Posterior cingulate gyrus (tissue), 11 donors: ENCODE data around the gene PTK7.
A peak's percentile ranks its signal among the peaks of the same experiment; 100 is the strongest.
"Not testable (repeated sequence)": the region's sequence is repeated elsewhere in the genome, so short reads cannot be mapped to it uniquely, and the experiment has no call there.

ENCODE experiments used
- DNase-seq, 10 donors: peaks; one replicate each; pipeline versions ENCODE4 v3.0.0 to v3.0.0-alpha.2; 2020 to 2021; ENCODE audit warnings: mixed read lengths in 3 of 10
- intact Hi-C: fragments of 100-400 bp; cut with DNase I; formaldehyde crosslinking; loops from one replicate; pipeline ENCODE4 v1.15.1; 2023

Gene PTK7

DNA sequence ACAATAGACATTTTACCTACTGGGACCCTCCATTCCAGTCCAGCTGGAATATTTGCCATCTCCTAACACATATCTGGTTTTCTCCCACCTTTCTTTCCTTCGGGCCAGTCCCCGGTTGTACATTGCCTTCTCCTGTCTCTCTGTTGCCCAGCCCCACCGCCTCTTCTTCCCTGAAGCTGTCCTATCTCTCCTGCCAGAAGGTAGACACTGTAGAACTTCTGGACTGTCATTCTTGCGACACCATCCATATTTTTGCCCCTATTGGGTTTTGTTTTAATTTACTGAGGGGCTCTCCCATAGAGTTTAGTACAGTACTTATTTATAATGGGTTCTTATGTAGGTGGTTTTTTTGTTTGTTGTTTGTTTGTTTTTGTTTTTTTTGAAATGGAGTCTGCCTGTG, 4.9 kb downstream of the PTK7 start:
- DNase-seq, result peak in 2 of 10 donors; percentile 18 to 21
- intact Hi-C loops, result no loop called here

- DNase-seq, result peak in 1 of 10 donors; percentile 39
- intact Hi-C loops, result not testable (repeated sequence)
Observed at GRCh38 chr6:43081922-43082321, 5.8 kb downstream of the PTK7 start.

- intact Hi-C loops, result no loop called here
- peak in 1 of 10 donors; percentile 19 for DNase-seq
Observed at GRCh38 chr6:43082806-43083655, 6.9 kb downstream of the PTK7 start.

GRCh38 chr6:43086022-43086658, 10.0 kb downstream of the PTK7 start:
- DNase-seq, result no peak
- intact Hi-C loops, result no loop called here

- peak in 1 of 10 donors; percentile 1 for DNase-seq
- intact Hi-C loops, result no loop called here
Observed at GRCh38 chr6:43088654-43089056, 12.5 kb downstream of the PTK7 start.

- DNase-seq, result peak in 1 of 10 donors; percentile 44
- intact Hi-C loops, result no loop called here
Observed at GRCh38 chr6:43089467-43089866, 13.4 kb downstream of the PTK7 start.

- intact Hi-C loops, result no loop called here
- peak in 2 of 10 donors; percentile 12 to 88 for DNase-seq
Observed at GRCh38 chr6:43089874-43090558, 13.9 kb downstream of the PTK7 start.

DNA sequence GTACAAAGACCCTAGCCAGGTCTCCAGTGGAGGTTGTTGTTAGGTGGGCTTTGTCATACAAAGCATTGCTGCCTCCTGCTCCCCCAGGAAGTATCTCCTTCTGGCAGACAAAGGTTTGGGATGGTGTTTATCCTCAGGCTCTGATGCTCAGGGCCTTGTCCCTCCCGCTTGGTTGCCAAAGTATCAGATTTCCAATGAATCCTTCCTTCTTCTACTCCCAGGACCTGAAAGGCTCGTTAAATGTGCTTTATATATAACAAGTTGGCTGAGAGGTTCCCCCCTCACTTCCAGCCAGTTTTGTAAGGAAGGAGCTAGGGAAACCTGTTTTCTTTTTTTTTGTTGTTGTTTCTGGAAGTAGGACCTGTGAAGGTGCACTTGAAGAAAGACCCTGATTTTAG, 14.4 kb downstream of the PTK7 start:
- peak in 1 of 10 donors; percentile 7 for DNase-seq

GRCh38 chr6:43091020-43091419, 14.9 kb downstream of the PTK7 start:
- DNase-seq, result peak in 1 of 10 donors; percentile 24
- intact Hi-C loops, result no loop called here

More for the DNA sequence above, 14.4 kb downstream of the PTK7 start:
- intact Hi-C loops, result no loop called here

DNA sequence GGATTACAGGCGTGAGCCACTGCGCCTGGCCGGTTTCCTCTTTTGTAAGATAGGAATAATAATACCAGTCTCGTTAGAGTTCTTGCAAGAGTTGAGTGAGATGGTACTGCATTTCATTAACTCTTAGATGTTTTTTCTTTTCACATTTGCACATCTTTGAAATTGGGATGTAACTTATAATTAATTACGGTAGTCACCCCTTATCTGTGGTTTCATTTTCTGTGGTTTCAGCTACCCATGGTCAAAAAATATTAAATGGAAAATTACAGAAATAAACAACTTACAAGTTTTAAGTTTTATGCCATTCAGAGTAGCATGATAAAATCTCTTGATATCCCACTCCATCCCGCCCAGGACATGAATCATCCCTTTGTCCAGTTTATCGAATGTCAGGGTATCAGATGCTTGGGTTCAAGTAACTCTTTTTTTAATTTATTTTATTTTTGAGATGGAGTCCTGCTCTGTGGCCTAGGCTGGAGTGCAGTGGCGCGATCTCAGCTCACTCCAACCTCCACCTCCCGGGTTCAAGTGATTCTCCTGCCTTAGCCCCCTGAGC, 15.4 kb downstream of the PTK7 start:
- intact Hi-C loops, result no loop called here
- peak in 1 of 10 donors; percentile 1 for DNase-seq

DNA sequence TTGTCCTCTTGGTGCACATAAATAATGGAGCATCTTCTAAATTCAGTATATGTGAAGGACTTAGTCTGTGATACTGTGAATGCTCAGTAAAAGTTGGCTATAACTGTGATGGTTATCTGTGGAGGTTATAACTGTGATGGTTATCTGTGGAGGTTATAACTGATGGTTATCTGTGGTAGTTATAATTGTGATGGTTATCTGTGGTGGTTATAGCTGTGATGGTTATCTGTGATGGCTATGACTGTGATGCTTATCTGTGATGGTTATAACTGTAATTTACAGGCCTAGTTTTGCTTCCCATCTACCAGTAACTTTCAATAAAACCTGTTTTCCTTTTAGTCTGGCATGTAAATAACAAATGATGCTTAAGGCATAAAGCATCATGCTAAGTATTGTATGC, 16.5 kb downstream of the PTK7 start:
- no peak for DNase-seq
- intact Hi-C loops, result no loop called here

- intact Hi-C loops, result no loop called here
- DNase-seq, result peak in 1 of 10 donors; percentile 21
Observed at GRCh38 chr6:43093436-43094289, 17.5 kb downstream of the PTK7 start.

DNA sequence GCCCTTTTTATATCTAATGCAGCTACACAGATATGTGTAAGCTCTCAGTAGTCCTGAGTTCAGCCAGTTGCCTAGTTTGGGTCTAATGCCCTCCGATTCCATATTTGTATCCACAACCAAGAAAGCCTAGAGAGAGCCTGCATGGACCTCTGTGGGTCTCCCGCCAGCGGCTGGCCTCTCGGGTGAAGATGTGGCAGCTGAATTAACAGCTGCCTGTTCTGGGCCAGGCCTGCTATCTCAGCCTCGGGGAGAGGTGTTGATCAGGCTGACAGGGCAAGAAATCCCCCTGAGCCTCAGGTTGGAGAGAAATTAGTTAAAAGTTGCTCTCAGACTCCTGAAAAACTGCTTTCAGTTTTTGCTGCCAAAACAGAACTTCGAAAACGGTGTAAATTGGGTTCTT, 19.8 kb downstream of the PTK7 start:
- intact Hi-C loops, result no loop called here
- DNase-seq, result peak in 1 of 10 donors; percentile 64

GRCh38 chr6:43096451-43097097, 20.5 kb downstream of the PTK7 start:
- intact Hi-C loops, result no loop called here
- peak in 1 of 10 donors; percentile 66 for DNase-seq

DNA sequence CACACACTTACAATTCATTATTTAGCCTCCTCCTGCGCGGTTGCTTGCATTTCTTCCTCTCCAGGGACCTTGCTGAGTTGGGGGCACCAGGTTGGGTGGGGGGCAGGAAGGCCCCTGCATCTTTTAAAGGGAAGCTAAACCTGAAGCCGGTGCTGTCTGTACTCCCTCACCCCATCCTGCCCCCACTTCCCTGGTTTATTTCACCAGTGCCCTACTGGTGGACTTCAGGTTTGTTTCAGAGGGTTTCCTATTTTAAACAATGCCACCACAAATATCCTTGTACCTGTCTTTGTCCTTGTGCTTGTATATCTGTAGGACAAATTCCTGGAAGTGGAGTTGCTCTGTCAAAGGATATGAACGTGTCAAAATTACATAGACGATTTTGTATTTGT, 21.0 kb downstream of the PTK7 start:
- DNase-seq, result no peak
- intact Hi-C loops, result no loop called here

- intact Hi-C loops, result no loop called here
- DNase-seq, result peak in 2 of 10 donors; percentile 5 to 11
Observed at GRCh38 chr6:43097502-43097901, 21.4 kb downstream of the PTK7 start.

DNA sequence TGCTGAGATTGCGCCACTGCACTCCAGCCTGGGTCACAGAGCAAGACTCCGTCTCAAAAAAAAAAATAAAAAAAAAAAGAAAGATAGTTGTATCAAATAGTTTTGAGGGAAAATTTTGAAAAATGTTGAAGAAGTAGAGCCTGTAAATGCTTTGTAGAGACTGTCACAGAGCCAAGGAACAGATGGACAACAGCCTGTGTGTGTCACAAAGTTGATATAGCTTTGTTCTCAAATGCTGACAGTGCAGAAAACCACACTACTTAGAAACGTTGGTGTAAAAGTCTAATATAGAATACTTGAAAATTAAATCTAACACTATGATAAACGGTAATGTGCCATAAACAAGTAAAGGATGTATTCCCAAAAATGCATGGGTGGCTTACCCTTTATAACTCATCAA, 25.4 kb downstream of the PTK7 start:
- DNase-seq, result no peak
- intact Hi-C loops, result no loop called here

DNA sequence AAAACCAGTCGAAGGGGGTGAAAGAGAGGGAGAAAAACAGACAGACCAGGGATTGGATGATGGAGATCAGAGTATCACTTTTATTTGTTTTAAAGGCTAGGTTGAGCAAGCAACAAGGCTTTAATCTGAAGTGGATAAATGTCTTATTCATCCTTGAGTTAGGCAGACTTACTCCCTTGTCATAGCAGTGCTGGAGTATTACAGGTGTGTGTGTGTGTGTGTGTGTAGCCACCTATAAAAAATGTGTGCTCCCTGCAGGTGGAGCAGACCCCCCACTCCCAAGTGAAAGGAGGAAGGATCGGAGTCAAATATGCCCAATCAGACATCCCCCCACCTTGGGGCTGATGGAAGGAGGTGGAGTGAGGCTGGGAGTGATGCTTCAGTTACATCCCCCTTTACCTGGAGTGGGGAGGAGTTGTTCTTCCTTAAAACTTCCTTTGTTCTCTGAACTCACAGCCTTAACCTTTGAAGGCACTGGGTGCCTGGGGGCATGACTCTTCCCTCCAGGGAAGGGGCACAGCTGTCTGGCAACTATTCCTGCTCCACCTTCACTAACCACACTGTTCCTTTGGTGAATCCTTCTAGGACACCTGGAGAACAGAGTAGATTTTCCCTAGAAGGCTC, 27.3 kb downstream of the PTK7 start:
- peak in 1 of 10 donors; percentile 29 for DNase-seq
- intact Hi-C loops, result no loop called here
